ENCODE measurements around the gene GABRR2.

DNA sequence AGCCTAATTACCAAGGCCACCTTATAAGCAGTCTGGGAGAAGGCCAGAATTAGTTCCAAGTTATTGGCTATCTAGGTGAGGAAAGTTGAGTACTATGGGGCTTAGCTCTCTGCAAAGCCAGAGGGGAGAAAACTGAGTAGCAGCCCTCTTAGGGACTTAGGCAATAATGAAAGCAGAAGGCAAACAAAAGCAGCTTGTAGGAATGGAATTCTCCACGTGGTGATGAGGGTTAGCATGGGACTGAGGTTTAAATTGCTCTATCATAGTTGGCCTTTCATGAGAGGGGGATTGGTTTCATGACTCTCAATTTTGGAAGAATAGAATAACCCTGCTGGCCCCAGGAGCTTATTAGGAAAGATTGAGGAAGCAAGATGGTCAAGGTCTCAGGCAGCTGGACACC is 44.5 kb upstream of the GABRR2 start:
- TF ChIP-seq, protein P1, sequence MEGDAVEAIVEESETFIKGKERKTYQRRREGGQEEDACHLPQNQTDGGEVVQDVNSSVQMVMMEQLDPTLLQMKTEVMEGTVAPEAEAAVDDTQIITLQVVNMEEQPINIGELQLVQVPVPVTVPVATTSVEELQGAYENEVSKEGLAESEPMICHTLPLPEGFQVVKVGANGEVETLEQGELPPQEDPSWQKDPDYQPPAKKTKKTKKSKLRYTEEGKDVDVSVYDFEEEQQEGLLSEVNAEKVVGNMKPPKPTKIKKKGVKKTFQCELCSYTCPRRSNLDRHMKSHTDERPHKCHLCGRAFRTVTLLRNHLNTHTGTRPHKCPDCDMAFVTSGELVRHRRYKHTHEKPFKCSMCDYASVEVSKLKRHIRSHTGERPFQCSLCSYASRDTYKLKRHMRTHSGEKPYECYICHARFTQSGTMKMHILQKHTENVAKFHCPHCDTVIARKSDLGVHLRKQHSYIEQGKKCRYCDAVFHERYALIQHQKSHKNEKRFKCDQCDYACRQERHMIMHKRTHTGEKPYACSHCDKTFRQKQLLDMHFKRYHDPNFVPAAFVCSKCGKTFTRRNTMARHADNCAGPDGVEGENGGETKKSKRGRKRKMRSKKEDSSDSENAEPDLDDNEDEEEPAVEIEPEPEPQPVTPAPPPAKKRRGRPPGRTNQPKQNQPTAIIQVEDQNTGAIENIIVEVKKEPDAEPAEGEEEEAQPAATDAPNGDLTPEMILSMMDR (IDR thresholded peaks at IDR 0.05): no peak
- no peak for TF ChIP-seq POLR2A (IDR thresholded peaks at IDR 0.05)
